H1 (cell line): Measurements from ENCODE around the gene DNAJC11. TPM values are rescaled to one million over a fixed set of nuclear protein-coding genes. Genes with fewer than 3 reads are reported as not detected.

ENCODE experiments used
- CTCF ChIA-PET: fragments of 300-600 bp; sonication (Branson Sonifier 250); formaldehyde crosslinking; loops from one replicate; lab custom pipeline; 2021; ENCODE audit not compliant: partially characterized antibody; lab: Charles Lee
- POLR2A ChIA-PET: fragments of 300-600 bp; sonication (Branson Sonifier 250); formaldehyde crosslinking; loops from one replicate; lab custom pipeline; 2021; ENCODE audit warnings: inconsistent platforms; ENCODE audit not compliant: partially characterized antibody; lab: Charles Lee
- DNase-seq, 2 experiments: peaks; one replicate each; pipeline versions ENCODE4 v3.0.0 to v3.0.0-alpha.2; 2010 to 2022; ENCODE audit warnings: low spot score in 2 of 2, low read depth in 1 of 2, mixed read lengths in 1 of 2
- FAIRE-seq: peaks from 2 replicates; lab custom pipeline; 2011; peaks lifted over from hg19 to GRCh38; lab: Jason Lieb, UNC
- H2AFZ ChIP-seq: 2 replicates; pipeline ENCODE4 v1.8.1; 2012; ENCODE audit warnings: low read length, inconsistent platforms
- H2AK5ac ChIP-seq: 2 replicates; pipeline ENCODE4 v1.6.1; 2013; ENCODE audit warnings: low read depth, low read length
- H2BK120ac ChIP-seq: replicated peaks from 2 replicates; pipeline ENCODE3; 2013; ENCODE audit warnings: low read depth, low read length, inconsistent platforms
- H2BK12ac ChIP-seq: 2 replicates; pipeline ENCODE4 v1.6.1; 2013; ENCODE audit warnings: low read depth, low read length
- H2BK15ac ChIP-seq: 2 replicates; pipeline ENCODE4 v1.6.1; 2013; ENCODE audit warnings: low read length
- H2BK20ac ChIP-seq: 2 replicates; pipeline ENCODE4 v1.6.1; 2013; ENCODE audit warnings: low read length
- H2BK5ac ChIP-seq: 2 replicates; pipeline ENCODE4 v1.6.1; 2013; ENCODE audit warnings: low read depth, low read length
- H3K14ac ChIP-seq: 2 replicates; pipeline ENCODE4 v1.6.1; 2013; ENCODE audit warnings: inconsistent platforms; ENCODE audit not compliant: insufficient read length
- H3K18ac ChIP-seq: 2 replicates; pipeline ENCODE4 v1.6.1; 2013; ENCODE audit warnings: low read length; ENCODE audit errors: extremely low read depth
- H3K23ac ChIP-seq: 2 replicates; pipeline ENCODE4 v1.6.1; 2013; ENCODE audit warnings: inconsistent platforms; ENCODE audit not compliant: insufficient read length
- H3K23me2 ChIP-seq: 2 replicates; pipeline ENCODE4 v1.6.1; 2013; ENCODE audit warnings: low read depth, low read length
- H3K27ac ChIP-seq: 2 replicates; pipeline ENCODE4 v1.6.1; 2011; ENCODE audit warnings: low read depth, low read length, inconsistent platforms
- H3K27me3 ChIP-seq, 4 experiments: replicated peaks in 1 of 4; 1 replicate in 1 of 4; 2 replicates in 3 of 4; pipeline versions ENCODE4 v1.6.1 to v1.8.1; 2011 to 2013; ENCODE audit warnings: low read length in 3 of 4, mild to moderate bottlenecking in 3 of 4, inconsistent platforms in 2 of 4, mixed read lengths in 2 of 4, moderate library complexity in 1 of 4; ENCODE audit not compliant: control insufficient read depth in 3 of 4, insufficient read depth in 3 of 4; ENCODE audit errors: extremely low read depth in 1 of 4
- H3K36me3 ChIP-seq, 4 experiments: 2 replicates each; pipeline versions ENCODE4 v1.6.1 to v1.8.1; 2011 to 2013; ENCODE audit warnings: mild to moderate bottlenecking in 4 of 4, low read length in 3 of 4, moderate library complexity in 2 of 4, control low read depth in 1 of 4, inconsistent platforms in 1 of 4; ENCODE audit not compliant: insufficient read depth in 4 of 4, control insufficient read depth in 2 of 4
- H3K4ac ChIP-seq: replicated peaks from 2 replicates; pipeline ENCODE3; 2013; ENCODE audit warnings: low read length, low read depth, mixed read lengths, inconsistent platforms; ENCODE audit not compliant: insufficient read length
- H3K4me1 ChIP-seq, 4 experiments: replicated peaks in 1 of 4; 1 replicate in 1 of 4; 2 replicates in 3 of 4; pipeline versions ENCODE4 v1.6.1 to v1.8.1; 2011 to 2013; ENCODE audit warnings: low read length in 3 of 4, inconsistent platforms in 2 of 4, mixed read lengths in 1 of 4; ENCODE audit not compliant: insufficient read depth in 4 of 4, control insufficient read depth in 3 of 4
- H3K4me2 ChIP-seq, 2 experiments: 2 replicates each; pipeline versions ENCODE4 v1.6.1 to v1.8.1; 2011 to 2013; ENCODE audit warnings: low read depth in 2 of 2, low read length in 2 of 2, control low read depth in 1 of 2, inconsistent platforms in 1 of 2, mild to moderate bottlenecking in 1 of 2; ENCODE audit not compliant: insufficient read depth in 1 of 2
- H3K4me3 ChIP-seq, 4 experiments: fragments of 200-600, 300-600 bp in 1 of 4; sonication (generic), shearing (Covaris generic), sonication (Bioruptor Twin) in 1 of 4; 2 replicates each; pipeline versions ENCODE4 v1.5.1 to v1.8.1; 2011 to 2016; ENCODE audit warnings: low read length in 4 of 4, low read depth in 3 of 4, control low read depth in 2 of 4, inconsistent platforms in 2 of 4, mild to moderate bottlenecking in 2 of 4, mixed read lengths in 1 of 4, moderate library complexity in 1 of 4; ENCODE audit not compliant: insufficient read depth in 2 of 4; ENCODE audit errors: extremely low read depth in 1 of 4
- H3K56ac ChIP-seq: replicated peaks from 2 replicates; pipeline ENCODE3; 2013; ENCODE audit warnings: low read depth, mild to moderate bottlenecking, mixed read lengths, low read length, inconsistent platforms; ENCODE audit not compliant: insufficient read length
- H3K79me1 ChIP-seq: 2 replicates; pipeline ENCODE4 v1.6.1; 2013; ENCODE audit warnings: low read depth, low read length, control low read depth
- H3K79me2 ChIP-seq, 2 experiments: 2 replicates each; pipeline versions ENCODE4 v1.6.1 to v1.8.1; 2012 to 2013; ENCODE audit warnings: low read length in 2 of 2, mild to moderate bottlenecking in 2 of 2, inconsistent platforms in 1 of 2; ENCODE audit not compliant: insufficient read depth in 2 of 2, control insufficient read depth in 1 of 2
- H3K9ac ChIP-seq, 4 experiments: replicated peaks in 1 of 4; 1 replicate in 1 of 4; 2 replicates in 3 of 4; pipeline versions ENCODE4 v1.6.1 to v1.8.1; 2011 to 2013; ENCODE audit warnings: low read depth in 3 of 4, low read length in 3 of 4, control low read depth in 2 of 4, mild to moderate bottlenecking in 2 of 4, moderate library complexity in 2 of 4, inconsistent platforms in 1 of 4; ENCODE audit errors: extremely low read depth in 1 of 4
- H3K9me3 ChIP-seq, 2 experiments: 2 replicates each; pipeline versions ENCODE4 v1.6.1 to v1.8.1; 2012 to 2013; ENCODE audit warnings: mild to moderate bottlenecking in 2 of 2, moderate library complexity in 2 of 2, control low read depth in 1 of 2, inconsistent platforms in 1 of 2, low read depth in 1 of 2, low read length in 1 of 2, mixed read lengths in 1 of 2; ENCODE audit not compliant: insufficient read depth in 2 of 2
- H4K20me1 ChIP-seq, 2 experiments: replicated peaks in 1 of 2; 2 replicates each; pipeline versions ENCODE3 to v1.8.1; 2011 to 2013; ENCODE audit warnings: inconsistent platforms in 2 of 2, low read length in 2 of 2, mild to moderate bottlenecking in 1 of 2; ENCODE audit not compliant: insufficient read depth in 2 of 2, control insufficient read depth in 1 of 2
- H4K5ac ChIP-seq: 2 replicates; pipeline ENCODE4 v1.6.1; 2013; ENCODE audit warnings: low read length, low read depth, mixed read lengths, inconsistent platforms; ENCODE audit not compliant: insufficient read length
- H4K8ac ChIP-seq: 2 replicates; pipeline ENCODE4 v1.8.0; 2013; ENCODE audit warnings: mild to moderate bottlenecking, moderate library complexity, low read length, inconsistent platforms; ENCODE audit not compliant: insufficient read depth; ENCODE audit errors: extremely low read depth
- H4K91ac ChIP-seq: replicated peaks from 2 replicates; pipeline ENCODE3; 2013; ENCODE audit warnings: low read length, mixed read lengths, inconsistent platforms; ENCODE audit not compliant: insufficient read length
- BRCA1 ChIP-seq: IDR thresholded peaks from 2 replicates; pipeline ENCODE4 v1.6.1; 2012; ENCODE audit warnings: low read depth, low read length, improper control_type of control experiment
- CTBP2 ChIP-seq: IDR thresholded peaks from 2 replicates; pipeline ENCODE4 v1.7.0; 2011; ENCODE audit warnings: borderline replicate concordance, mild to moderate bottlenecking, moderate library complexity, mixed read lengths, low read length; ENCODE audit not compliant: insufficient read depth, insufficient read length
- EGR1 ChIP-seq: IDR thresholded peaks from 2 replicates; pipeline ENCODE4 v1.6.1; 2011; ENCODE audit warnings: low read depth, low read length, borderline replicate concordance
- SIN3A ChIP-seq, 2 experiments: IDR thresholded peaks in 1 of 2; conservative IDR thresholded peaks in 1 of 2; 2 replicates each; pipeline ENCODE4 v1.6.1; 2011 to 2012; ENCODE audit warnings: low read length in 2 of 2, improper control_type of control experiment in 1 of 2, low read depth in 1 of 2, mild to moderate bottlenecking in 1 of 2
- SP4 ChIP-seq: IDR thresholded peaks from 2 replicates; pipeline ENCODE4 v1.6.1; 2012; ENCODE audit warnings: low read length, inconsistent platforms
- WGBS, 2 experiments: shearing (Covaris generic) in 1 of 2; methylation state at CpG; one replicate each; pipeline versions ENCODE4 v1.1.6 to v1.1.7; 2013 to 2015; ENCODE audit warnings: low lambda C conversion rate in 2 of 2, mixed read lengths in 2 of 2, inconsistent platforms in 1 of 2, low coverage in 1 of 2, missing lambda C conversion rate in 1 of 2; ENCODE audit not compliant: insufficient replicate concordance in 2 of 2, insufficient coverage in 1 of 2, insufficient read length in 1 of 2; ENCODE audit errors: extremely low coverage in 1 of 2, missing lambda C conversion rate in 1 of 2; 5-methylcytosine and 5-hydroxymethylcytosine counted together
- long read RNA-seq, 2 experiments: library from RNA in 1 of 2; library from capped mRNA in 1 of 2; stranded (forward); transcript quantifications; one replicate each; pipeline ENCODE4 v2.0.0, GENCODE V29; 2021; ENCODE audit warnings: inconsistent platforms in 1 of 2
- polyA minus RNA-seq, 3 experiments: library from RNA; depleted of rRNA, polyadenylated mRNA; stranded (reverse); fragments of >200 nt; gene quantifications; 1 replicate in 2 of 3; 2 replicates in 1 of 3; pipeline ENCODE4 v1.2.3, GENCODE V29; 2011
- polyA plus RNA-seq, 7 experiments: library from polyadenylated mRNA; depleted of rRNA in 3 of 7; stranded (reverse) in 5 of 7; unstranded in 2 of 7; fragments of >200 nt in 5 of 7; fragments of 200-250 nt in 2 of 7; gene quantifications; 1 replicate in 5 of 7; 2 replicates in 1 of 7; 4 replicates in 1 of 7; pipeline versions ENCODE4 v1.2.1 to v1.2.3, GENCODE V29; 2011 to 2013; ENCODE audit warnings: missing spikeins in 2 of 7, mixed read lengths in 2 of 7
- total RNA-seq: library from RNA; stranded (reverse); fragmentation: NEBNext Ultra II Directional; extraction: Animal tissue kit (Norgen Biotek cat#: 25700); gene quantifications from 2 replicates; pipeline ENCODE4 v1.2.1, GENCODE V29; 2021

DNAJC11 gene, protein sequence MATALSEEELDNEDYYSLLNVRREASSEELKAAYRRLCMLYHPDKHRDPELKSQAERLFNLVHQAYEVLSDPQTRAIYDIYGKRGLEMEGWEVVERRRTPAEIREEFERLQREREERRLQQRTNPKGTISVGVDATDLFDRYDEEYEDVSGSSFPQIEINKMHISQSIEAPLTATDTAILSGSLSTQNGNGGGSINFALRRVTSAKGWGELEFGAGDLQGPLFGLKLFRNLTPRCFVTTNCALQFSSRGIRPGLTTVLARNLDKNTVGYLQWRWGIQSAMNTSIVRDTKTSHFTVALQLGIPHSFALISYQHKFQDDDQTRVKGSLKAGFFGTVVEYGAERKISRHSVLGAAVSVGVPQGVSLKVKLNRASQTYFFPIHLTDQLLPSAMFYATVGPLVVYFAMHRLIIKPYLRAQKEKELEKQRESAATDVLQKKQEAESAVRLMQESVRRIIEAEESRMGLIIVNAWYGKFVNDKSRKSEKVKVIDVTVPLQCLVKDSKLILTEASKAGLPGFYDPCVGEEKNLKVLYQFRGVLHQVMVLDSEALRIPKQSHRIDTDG
- total RNA-seq (90.9 and 92.8 TPM in 2 replicates), polyA plus RNA-seq (2011; rRNA removed) (43.9 and 64.3 TPM in 2 replicates), polyA minus RNA-seq (2011; rRNA and poly(A)+ RNA removed) (50.0 and 68.9 TPM in 2 replicates)
- polyA plus RNA-seq (2011; cell fraction: cytosol; rRNA removed): 46.9 TPM
- polyA plus RNA-seq (2011; cell fraction: nucleus; rRNA removed): 97.3 TPM
- polyA plus RNA-seq (2012, experiment 1 of 2): 73.8 to 103 TPM (median 78.6 TPM) in 4 replicates
- polyA plus RNA-seq (2012, experiment 2 of 2): 33.4 TPM
- 63.1 TPM for polyA plus RNA-seq (2013, experiment 1 of 2)
- polyA plus RNA-seq (2013, experiment 2 of 2): 61.7 TPM
- polyA minus RNA-seq (2011; cell fraction: cytosol; rRNA and poly(A)+ RNA removed): 27.9 TPM
- 51.5 TPM for polyA minus RNA-seq (2011; cell fraction: nucleus; rRNA and poly(A)+ RNA removed)
- long read RNA-seq, experiment 1, partial matches to known transcripts: 35 of 53 reads
- long read RNA-seq, experiment 1, other reads (novel, unspliced or antisense): 15 of 53 reads
- long read RNA-seq, experiment 2, transcript DNAJC11-202 (16 exons, 3,311 nt): major isoform, 11 of 21 reads
- long read RNA-seq, experiment 2, partial matches to known transcripts: 8 of 21 reads
- long read RNA-seq, experiment 2, other reads (novel, unspliced or antisense): 1 of 21 reads

GRCh38 chr1:6701437-6702153 is at the start of gene DNAJC11:
DNAJC11 (minus strand) TSS chr1:6701816; CDS start chr1:6701800, 16 bp downstream.
- Histone ChIP-seq H3K36me3 (peaks cover 0 to under 1% (median 0%) of the 10 kb centered on the region in 4 experiments; a peak in 1 of 8 replicates), H3K27ac (peak within 1 kb of the TSS; percentile 97), H3K4me3 (peak within 1 kb of the TSS; percentile 71 to 98 (median 96)), H4K8ac (peak within 1 kb of the TSS; percentile 100), H2BK5ac (peak within 1 kb of the TSS; percentile 98), H2BK15ac (no peak within 1 kb of the TSS), H2BK20ac (no peak within 1 kb of the TSS), H3K9me3 (no peaks in the 10 kb centered on the region), H4K91ac (peak within 1 kb of the TSS; percentile 89), H3K4me1 (peaks cover 0 to 4% (median 2%) of the 10 kb centered on the region in 4 experiments; a peak in 3 of 7 replicates), H3K79me1 (peaks cover 3% of the 10 kb centered on the region; the same call in 1 of the 2 replicates), H3K79me2 (peaks cover 24 to 48% of the 10 kb centered on the region in 2 experiments), H3K4ac (peak within 1 kb of the TSS; percentile 99), H4K20me1 (peaks cover 0 to 8% of the 10 kb centered on the region in 2 experiments), H2BK12ac (peak within 1 kb of the TSS; percentile 95; the same call in 1 of the 2 replicates), H3K23me2 (peaks cover 6% of the 10 kb centered on the region; the same call in 1 of the 2 replicates), H3K23ac (no peak within 1 kb of the TSS), H4K5ac (peak within 1 kb of the TSS; percentile 35), H3K56ac (peak within 1 kb of the TSS; percentile 64), H2AK5ac (peak within 1 kb of the TSS; percentile 85; the same call in 1 of the 2 replicates), H3K18ac (peak within 1 kb of the TSS; percentile 99), H3K27me3 (peaks cover 0 to 4% (median 1%) of the 10 kb centered on the region in 4 experiments; a peak in 3 of 7 replicates), H2BK120ac (peak within 1 kb of the TSS; percentile 43), H3K4me2 (peak within 1 kb of the TSS; percentile 79 to 87), H3K9ac (peak within 1 kb of the TSS; percentile 88 to 99 (median 98)), H3K14ac (no peak within 1 kb of the TSS), H2AFZ (no peak within 1 kb of the TSS)
- ChIA-PET POLR2A (interaction anchor here (0.5 to 2.3 kb wide), 9 partner anchors 8 to 506 kb away, joined by 3 to 6 read pairs (median 3); partner anchors contain the start of gene CAMTA1), CTCF (interaction anchor here (0.6 to 2.2 kb wide), 16 partner anchors 10 to 517 kb away, joined by 3 to 9 read pairs (median 3); no protein-coding TSS in a partner anchor)
- DNase-seq: peak; percentile 56 to 94
- 3% methylated on average over 65 of the region's 80 CpGs; no CpG with 5 or more reads in 1 of the 2 experiments for WGBS, 2 experiments
- FAIRE-seq: no peak
- no peak for TF ChIP-seq SP4
- TF ChIP-seq BRCA1: no peak; the same call in 1 of the 2 replicates
- TF ChIP-seq SIN3A (conservative IDR thresholded peaks at IDR 0.05 in 1 of 2, IDR thresholded peaks at IDR 0.05 in 1 of 2; ENCODE audit: low read depth in 1 of 2, low read length in 2 of 2): peak; percentile 20 to 86; a peak in 2 of 4 replicates
- TF ChIP-seq CTBP2: peak; percentile 39
- peak; percentile 96 for TF ChIP-seq EGR1
